HG02678 (cell line): Measurements from ENCODE around the gene ZBTB16.

Experiments used
- ATAC-seq: cut with Tn5 transposase; IDR thresholded peaks from one replicate; pipeline ENCODE4 v1.9.1; 2021; ENCODE audit warnings: mild to moderate bottlenecking, moderate library complexity; ENCODE audit not compliant: unreplicated experiment

Gene ZBTB16

GRCh38 chr11:114276077-114276476, 216.6 kb downstream of the ZBTB16 start:
- ATAC-seq: no peak

- ATAC-seq: no peak
Measured at GRCh38 chr11:114277637-114278341, 218.3 kb downstream of the ZBTB16 start.

GRCh38 chr11:114278342-114279065, 219.0 kb downstream of the ZBTB16 start:
- ATAC-seq: no peak

- no peak for ATAC-seq
Measured at GRCh38 chr11:114279792-114280546, 220.5 kb downstream of the ZBTB16 start.

- no peak for ATAC-seq
Measured at GRCh38 chr11:114280696-114281095, 221.2 kb downstream of the ZBTB16 start.

GRCh38 chr11:114281388-114281956, 222.0 kb downstream of the ZBTB16 start:
- ATAC-seq: no peak

- no peak for ATAC-seq
Measured at GRCh38 chr11:114282488-114282887, 223.0 kb downstream of the ZBTB16 start.

GRCh38 chr11:114283422-114283821, 223.9 kb downstream of the ZBTB16 start:
- no peak for ATAC-seq

- ATAC-seq: no peak
Measured at GRCh38 chr11:114284021-114284420, 224.5 kb downstream of the ZBTB16 start.

GRCh38 chr11:114284914-114285313, 225.4 kb downstream of the ZBTB16 start:
- no peak for ATAC-seq

GRCh38 chr11:114285599-114285998, 226.1 kb downstream of the ZBTB16 start:
- ATAC-seq: no peak

- ATAC-seq: no peak
Measured at GRCh38 chr11:114286229-114286628, 226.7 kb downstream of the ZBTB16 start.

GRCh38 chr11:114287154-114287553, 227.6 kb downstream of the ZBTB16 start:
- no peak for ATAC-seq

- ATAC-seq: no peak
Measured at GRCh38 chr11:114288136-114288535, 228.6 kb downstream of the ZBTB16 start.

GRCh38 chr11:114289779-114290178, 230.3 kb downstream of the ZBTB16 start:
- ATAC-seq: no peak

- ATAC-seq: no peak
Measured at GRCh38 chr11:114290503-114291235, 231.2 kb downstream of the ZBTB16 start.

GRCh38 chr11:114291381-114291780, 231.9 kb downstream of the ZBTB16 start:
- ATAC-seq: no peak

GRCh38 chr11:114291842-114292680, 232.6 kb downstream of the ZBTB16 start:
- ATAC-seq: no peak

GRCh38 chr11:114293201-114293711, 233.7 kb downstream of the ZBTB16 start:
- no peak for ATAC-seq
